Limb (tissue), 2 donors: ENCODE data around the gene MSI2.

Experiments
- DNase-seq, 2 donors: peaks; one replicate each; pipeline ENCODE4 v3.0.0-alpha.2; 2016; ENCODE audit errors: extremely low spot score in 2 of 2

Gene MSI2

GRCh38 chr17:57246257-57246656, 10.1 kb upstream of the MSI2 start:
- no peak for DNase-seq

GRCh38 chr17:57247261-57247660, 9.1 kb upstream of the MSI2 start:
- no peak for DNase-seq

DNA sequence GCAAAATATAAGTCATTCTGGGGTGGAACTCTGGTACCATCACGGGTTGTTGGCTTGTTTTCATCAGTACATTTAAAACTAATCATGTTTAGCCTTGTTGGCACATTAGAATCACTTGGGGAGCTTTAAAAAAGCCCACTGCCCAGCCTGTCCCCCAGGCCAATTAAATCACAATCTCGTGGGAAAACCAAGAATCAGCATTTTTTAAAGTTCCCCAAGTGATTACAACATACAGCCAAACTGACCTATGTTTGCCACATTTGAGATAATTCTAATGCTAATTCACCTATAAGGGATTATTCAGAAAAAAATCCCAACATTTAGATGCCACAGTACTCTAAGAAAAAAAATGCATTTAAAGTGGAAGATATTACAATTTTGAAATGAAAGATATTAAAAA, 8.4 kb upstream of the MSI2 start:
- no peak for DNase-seq

- DNase-seq, result no peak
These were observed 6.8 kb upstream of the MSI2 start for GRCh38 chr17:57249520-57249919.

DNA sequence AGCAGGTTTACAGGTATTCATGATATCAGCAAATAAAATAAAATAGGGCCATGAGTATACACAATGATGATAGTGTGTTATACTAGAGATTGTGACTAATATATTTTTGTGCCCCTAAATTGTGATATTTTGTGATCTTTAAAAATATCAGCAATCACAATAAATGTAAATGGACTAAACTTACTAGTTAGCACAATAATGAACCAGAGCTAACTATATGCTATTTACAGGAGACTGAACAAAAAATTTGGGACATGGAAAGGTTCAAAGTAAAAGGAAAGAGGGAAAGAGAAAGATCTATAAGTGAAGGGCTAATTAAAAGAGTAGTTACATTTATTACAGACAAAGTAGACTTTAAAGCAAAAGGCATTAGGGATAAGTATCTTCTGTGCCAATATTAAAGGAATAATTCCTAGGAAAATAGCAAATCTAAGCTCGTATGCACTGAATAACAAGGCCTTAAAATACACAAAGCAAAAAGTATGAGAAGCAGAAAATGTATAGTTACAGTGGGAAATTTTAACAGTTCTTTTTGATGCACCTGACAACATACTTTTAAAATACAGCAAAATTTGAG, 5.0 kb upstream of the MSI2 start:
- DNase-seq, result no peak

- no peak for DNase-seq
These were observed 2.8 kb upstream of the MSI2 start for GRCh38 chr17:57253362-57254065.

- no peak for DNase-seq
These were observed 1.0 kb upstream of the MSI2 start for GRCh38 chr17:57255182-57255775.

GRCh38 chr17:57256708-57257112, 387 bp downstream of the MSI2 start:
- no peak for DNase-seq

DNA sequence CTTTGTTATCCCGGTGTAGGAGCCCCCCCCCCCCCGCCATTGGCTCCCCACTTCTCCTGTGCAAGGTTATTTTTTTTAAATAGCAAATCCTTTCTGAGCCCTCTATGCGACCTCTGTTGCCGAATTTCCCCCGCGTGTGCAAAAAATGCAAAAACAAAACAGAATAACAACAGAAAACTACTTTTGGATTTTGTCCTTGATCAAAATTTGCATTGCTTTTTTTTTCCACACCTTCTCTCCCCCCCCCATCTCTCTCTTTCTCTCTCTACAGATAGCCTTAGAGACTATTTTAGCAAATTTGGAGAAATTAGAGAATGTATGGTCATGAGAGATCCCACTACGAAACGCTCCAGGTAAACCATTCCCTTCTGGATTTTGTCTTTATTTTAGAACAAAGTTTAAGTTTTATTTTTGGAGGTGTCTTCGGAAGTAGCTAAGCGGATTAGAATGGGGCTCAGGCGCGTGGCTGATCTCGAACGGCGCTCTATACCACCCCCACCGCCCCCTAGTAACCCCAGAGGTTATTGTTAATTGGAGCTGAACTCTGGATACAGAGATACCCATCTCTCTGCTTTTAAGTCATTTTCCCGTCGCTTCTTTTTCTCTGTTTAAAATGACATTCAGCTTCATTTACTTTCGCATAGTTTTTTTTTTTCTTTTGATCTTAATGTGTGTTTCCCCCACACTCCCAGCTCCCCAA, 1.0 kb downstream of the MSI2 start:
- no peak for DNase-seq

- DNase-seq, result peak in 1 of 2 donors; percentile 47
These were observed 1.9 kb downstream of the MSI2 start for GRCh38 chr17:57257895-57258851.

- no peak for DNase-seq
These were observed 3.0 kb downstream of the MSI2 start for GRCh38 chr17:57259306-57259705.

DNA sequence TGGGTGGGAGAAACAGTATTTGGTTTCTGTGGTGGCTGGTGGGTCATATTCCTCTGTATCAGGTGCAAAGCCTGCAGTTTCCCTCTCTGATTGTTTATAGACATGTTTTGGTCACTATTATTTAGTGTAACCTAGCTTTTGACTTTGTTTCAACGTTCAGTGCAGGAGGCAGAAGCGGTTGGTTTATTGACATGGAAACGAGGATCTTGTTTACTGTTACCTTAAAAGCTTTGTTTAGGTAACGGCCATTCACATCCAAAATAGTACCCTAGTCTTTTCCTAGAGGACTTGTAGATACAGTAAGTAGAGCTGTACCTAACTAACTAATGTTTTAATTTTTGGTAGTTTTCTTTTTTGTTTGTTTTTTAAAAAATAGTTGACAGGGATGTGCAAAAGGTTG, 3.5 kb downstream of the MSI2 start:
- DNase-seq, result no peak

- no peak for DNase-seq
These were observed 4.2 kb downstream of the MSI2 start for GRCh38 chr17:57260325-57261083.

DNA sequence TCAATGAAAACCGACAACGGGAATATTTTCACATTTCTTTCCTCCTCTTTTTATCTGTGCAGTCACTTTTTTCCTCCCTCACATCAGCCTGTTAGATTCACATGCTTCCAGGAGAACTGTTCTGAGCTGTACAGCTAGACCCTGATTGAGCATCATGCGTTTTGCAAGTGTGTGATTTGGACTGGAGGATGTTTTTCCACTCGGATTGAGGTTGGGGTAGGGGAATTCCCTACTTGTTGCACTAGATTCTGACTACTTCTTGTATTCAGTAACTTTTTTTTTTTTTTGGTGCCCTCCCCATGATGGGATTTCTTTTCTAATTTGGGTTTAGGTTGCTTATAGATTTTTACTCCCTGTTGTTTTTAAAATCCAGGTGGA, 4.8 kb downstream of the MSI2 start:
- no peak for DNase-seq

DNA sequence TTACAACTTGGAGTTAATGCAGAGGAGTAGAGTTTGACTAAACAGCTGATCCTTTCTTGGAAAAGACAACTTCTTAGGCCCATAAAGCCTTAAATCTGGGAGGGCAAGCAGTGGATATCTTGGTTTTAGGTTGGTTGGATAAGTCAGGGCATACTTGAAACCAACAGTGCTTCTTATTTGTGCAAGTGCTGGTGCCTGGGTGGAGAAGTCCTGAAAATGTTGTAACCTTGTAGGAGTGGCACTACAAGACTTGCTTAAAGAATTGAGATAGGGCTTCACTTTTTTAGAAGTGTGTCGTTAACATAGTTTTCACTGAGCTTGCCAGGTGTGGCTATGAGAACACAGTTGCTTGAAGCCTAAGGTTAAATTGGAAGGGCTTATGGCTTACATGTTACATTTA, 6.2 kb downstream of the MSI2 start:
- no peak for DNase-seq

DNA sequence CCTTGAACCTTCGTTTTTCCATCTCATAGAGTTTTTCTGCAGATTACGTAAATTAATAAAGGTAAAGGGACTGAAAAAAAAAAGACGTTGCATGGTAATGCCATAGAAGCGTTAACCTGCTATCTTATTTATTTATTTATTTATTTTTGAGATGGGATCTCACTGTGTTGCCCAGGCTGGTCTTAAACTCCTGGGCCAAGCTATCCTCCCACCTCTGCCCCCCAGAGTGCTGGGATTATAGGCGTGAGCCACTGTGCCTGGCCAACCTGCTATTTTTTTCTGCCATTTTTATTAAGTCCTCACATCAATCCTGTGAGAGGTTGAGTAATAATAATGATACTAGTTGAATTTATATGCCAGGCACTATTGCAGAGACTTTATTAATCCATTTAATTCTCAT, 7.9 kb downstream of the MSI2 start:
- no peak for DNase-seq

DNA sequence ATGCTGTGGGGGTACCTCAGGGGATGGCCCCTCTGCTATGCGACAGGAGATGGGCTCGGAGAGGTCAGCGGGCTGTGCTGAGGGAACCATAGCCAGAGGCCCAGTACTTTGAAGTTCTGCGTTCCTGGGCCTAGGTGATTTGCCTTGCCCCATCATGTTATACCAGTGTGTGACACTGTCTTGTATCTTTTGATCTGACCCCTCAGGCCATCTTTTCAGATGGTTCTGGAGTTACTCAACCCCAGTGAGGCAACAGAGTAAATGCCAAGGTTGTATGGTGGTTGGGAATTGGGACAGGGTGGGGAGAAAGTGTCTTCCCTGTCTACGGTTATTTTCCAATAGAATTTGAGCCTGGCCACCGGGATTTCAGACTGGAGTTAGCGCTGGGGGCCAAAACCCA, 8.5 kb downstream of the MSI2 start:
- DNase-seq, result no peak

GRCh38 chr17:57266902-57267311, 10.6 kb downstream of the MSI2 start:
- no peak for DNase-seq

DNA sequence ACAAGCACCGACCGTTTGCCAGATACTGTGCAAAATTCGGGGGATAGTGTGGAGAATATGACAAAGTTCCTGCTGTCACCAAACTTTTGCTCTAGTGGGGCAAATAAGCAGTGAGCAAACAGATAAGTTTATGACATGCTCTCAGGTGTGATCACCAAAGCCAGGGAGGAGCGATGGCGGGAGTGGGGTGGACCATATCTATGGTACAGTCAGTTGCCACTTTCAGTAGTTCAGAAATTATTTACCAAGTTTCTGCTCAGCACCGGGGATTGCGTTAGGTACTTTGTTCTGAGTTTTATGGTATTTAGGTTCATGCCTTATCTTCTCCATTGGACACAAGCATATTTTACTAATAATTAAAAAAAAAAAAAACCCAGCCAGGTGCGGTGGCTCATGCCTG, 11.9 kb downstream of the MSI2 start:
- DNase-seq, result no peak

GRCh38 chr17:57269052-57269451, 12.7 kb downstream of the MSI2 start:
- DNase-seq, result no peak
